Fibroblast of lung (primary cell): Measurements from ENCODE around the gene MATN3.

Source experiments
- EZH2 ChIP-seq: IDR thresholded peaks from 2 replicates; pipeline ENCODE4 v1.5.1; 2012; ENCODE audit warnings: low read length, control low read depth, mild to moderate bottlenecking; ENCODE audit errors: missing control alignments
- TF ChIP-seq, protein P1 (sequence below), 2 donors: IDR thresholded peaks in 1 of 2; conservative IDR thresholded peaks in 1 of 2; 1 replicate in 1 of 2; 2 replicates in 1 of 2; pipeline ENCODE4 v1.5.1; 2011 to 2012; ENCODE audit warnings: low read length in 2 of 2, control low read depth in 1 of 2, inconsistent platforms in 1 of 2, low read depth in 1 of 2, mild to moderate bottlenecking in 1 of 2

DNA sequence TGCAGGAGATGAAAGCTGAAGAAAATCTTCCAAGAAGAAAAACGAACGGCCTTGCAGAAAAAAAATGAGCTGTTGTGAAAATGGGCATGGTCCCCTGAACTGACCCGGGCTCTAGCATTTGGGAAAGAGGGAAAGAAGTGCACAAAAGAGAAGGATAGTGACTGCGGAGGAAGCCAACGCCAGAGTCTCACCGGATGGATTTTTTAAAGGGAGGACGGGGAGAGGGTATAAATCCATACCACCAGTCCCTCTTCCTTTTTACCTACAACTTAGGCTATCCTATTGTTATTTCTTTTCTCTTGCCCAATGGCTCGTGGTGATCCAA, 23.2 kb downstream of the MATN3 start:
- TF ChIP-seq, protein P1, sequence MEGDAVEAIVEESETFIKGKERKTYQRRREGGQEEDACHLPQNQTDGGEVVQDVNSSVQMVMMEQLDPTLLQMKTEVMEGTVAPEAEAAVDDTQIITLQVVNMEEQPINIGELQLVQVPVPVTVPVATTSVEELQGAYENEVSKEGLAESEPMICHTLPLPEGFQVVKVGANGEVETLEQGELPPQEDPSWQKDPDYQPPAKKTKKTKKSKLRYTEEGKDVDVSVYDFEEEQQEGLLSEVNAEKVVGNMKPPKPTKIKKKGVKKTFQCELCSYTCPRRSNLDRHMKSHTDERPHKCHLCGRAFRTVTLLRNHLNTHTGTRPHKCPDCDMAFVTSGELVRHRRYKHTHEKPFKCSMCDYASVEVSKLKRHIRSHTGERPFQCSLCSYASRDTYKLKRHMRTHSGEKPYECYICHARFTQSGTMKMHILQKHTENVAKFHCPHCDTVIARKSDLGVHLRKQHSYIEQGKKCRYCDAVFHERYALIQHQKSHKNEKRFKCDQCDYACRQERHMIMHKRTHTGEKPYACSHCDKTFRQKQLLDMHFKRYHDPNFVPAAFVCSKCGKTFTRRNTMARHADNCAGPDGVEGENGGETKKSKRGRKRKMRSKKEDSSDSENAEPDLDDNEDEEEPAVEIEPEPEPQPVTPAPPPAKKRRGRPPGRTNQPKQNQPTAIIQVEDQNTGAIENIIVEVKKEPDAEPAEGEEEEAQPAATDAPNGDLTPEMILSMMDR (conservative IDR thresholded peaks at IDR 0.05 in 1 of 2, IDR thresholded peaks at IDR 0.05 in 1 of 2; ENCODE audit: low read depth in 1 of 2, low read length in 2 of 2) = no peak
- TF ChIP-seq EZH2 = no peak
